NCI-H146 (cell line): ENCODE data around the gene NHERF1.

ENCODE experiments used
- DNase-seq: peaks from one replicate; lab custom pipeline; 2025; lab: John Stamatoyannopoulos, UW

The NHERF1 gene

DNA sequence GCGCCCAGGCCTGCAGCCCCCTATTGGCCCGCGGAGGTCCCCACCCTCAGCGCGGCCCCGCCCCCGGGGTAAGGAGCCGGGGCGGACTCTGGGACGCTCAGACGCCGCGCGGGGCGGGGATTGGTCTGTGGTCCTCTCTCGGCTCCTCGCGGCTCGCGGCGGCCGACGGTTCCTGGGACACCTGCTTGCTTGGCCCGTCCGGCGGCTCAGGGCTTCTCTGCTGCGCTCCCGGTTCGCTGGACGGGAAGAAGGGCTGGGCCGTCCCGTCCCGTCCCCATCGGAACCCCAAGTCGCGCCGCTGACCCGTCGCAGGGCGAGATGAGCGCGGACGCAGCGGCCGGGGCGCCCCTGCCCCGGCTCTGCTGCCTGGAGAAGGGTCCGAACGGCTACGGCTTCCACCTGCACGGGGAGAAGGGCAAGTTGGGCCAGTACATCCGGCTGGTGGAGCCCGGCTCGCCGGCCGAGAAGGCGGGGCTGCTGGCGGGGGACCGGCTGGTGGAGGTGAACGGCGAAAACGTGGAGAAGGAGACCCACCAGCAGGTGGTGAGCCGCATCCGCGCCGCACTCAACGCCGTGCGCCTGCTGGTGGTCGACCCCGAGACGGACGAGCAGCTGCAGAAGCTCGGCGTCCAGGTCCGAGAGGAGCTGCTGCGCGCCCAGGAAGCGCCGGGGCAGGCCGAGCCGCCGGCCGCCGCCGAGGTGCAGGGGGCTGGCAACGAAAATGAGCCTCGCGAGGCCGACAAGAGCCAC lies at the start of gene NHERF1:
TSS of gene NHERF1 (plus strand) at position 100 of the 750 bp plus-strand sequence. CDS start at position 319, 219 bp downstream.
- peak; percentile 91 for DNase-seq

DNA sequence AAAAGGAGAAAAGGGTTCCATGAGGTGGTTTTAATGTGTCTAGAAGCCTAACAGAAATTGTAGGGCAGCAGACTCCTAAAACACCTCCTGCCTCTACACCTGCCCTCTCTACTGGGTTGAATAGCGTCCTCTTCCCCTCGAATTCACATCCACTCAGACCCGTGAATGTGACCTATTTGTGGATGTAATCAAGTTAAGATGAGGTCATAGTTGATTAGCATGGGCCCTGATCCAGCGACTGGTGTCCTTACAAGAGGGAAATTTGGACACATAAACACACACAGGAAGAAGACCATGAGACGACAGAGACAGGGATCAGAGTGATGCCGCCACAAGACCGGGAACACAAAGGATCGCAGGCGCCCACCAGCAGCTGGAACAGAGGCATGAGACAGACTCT lies 49.2 kb upstream of the NHERF1 start:
- no peak for DNase-seq

DNA sequence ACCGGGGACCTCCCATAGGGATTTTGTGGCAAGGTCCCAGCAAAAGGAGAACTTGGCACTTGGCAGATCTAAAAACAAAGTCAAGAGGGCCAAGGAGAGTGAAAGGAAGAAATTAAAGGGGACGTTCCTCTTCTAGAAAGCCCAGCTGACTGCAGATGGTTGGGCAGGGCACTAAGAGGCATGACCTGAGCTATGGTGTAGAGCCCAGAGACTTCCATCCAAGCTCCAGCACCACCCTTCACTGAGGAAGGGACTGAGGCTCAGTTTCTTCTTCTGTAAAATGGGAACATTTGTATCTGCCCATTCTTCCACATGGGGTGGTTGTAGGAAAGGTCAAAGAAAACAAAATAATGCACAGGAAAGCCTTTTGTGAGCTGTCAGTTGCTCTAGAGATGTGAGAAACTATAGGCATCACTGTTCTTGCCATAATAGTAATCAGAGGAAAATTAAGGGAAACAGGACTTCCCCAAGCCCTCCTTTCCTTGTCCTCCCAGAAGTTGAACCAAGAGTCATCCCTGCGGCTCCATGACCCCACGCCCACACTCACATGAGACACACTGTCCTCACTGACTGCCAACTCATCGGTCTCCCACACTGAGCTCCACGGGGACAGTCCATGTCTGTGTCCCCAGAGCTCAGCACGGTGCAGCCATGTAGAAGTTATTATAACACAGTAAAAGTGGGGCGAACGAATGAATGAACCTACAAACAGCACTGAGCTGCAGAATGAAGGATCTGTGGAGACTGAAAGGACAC lies 46.1 kb upstream of the NHERF1 start:
- no peak for DNase-seq

DNA sequence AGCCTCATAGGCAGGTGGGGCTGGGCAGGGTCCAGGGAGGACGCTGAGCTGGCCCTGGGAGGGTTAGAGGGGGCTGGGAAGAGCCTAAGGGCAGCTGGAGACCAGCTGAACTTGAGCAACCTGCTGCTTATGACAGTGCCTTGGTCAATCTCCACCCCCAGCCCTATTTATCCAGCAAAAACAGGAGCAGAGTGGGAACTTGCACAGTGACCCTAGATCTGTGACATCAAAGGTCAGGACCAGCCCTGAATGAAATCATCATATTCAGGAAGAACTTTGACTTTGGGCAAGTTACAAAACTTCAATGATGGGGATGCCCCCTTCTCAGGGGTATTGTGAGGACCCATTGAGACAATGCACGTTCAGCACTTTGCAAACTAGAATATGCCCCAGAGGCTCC lies 45.1 kb upstream of the NHERF1 start:
- DNase-seq: no peak

DNA sequence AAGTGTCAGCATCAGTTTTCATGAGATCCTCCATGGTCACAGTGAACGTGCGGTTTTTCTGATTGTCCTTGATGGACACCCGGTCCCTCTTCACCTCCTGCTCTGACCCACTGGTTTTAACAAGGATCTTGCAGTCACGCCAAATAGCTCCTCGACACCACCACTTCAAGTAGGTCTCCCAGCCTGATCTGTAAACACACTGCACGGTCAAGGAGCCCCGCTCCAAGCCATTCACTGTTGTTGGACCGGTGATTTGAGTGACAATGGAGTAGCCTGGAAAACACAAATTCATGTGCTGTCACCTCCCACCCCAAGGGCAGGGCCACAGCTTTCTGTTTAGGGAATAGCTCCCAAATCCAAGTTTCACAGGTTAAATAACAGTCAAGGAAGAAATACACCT lies 43.9 kb upstream of the NHERF1 start:
- DNase-seq: no peak

DNA sequence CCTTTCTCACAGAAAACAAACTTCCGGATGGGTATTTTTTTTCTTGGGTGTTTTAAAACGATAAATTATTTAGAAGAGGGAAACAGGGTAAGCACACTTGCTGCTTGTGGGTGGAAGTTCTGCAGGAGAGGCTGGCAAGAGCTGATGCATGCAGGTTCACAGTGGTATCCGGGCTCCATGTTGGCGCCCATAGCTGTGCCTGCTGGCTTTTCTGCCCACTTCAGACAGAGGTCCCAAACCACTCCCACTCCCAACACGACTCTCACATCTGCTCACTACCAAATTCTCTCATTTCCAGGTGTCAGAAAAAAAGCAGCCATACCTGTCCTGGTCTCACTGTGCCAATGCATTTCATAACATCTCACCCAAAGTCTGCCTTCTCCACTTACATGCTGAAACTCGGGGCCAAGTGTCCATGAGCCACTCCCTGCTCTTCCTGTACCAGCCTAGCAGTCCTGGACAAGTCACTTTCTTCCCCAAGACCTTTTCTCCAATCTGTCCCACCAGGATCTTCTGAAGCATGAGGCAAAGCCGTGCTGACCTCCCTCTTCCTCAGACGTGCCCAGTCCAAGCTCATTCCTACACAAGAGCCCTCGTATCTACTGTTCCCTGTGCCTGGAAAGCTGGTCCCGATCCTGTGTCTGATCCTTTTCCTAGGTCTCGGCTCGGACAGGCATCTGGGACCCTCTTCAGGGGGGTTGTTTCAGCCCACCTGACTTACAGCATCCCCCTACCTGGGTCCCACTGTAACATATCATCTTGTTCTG lies 37.2 kb upstream of the NHERF1 start:
- no peak for DNase-seq

DNA sequence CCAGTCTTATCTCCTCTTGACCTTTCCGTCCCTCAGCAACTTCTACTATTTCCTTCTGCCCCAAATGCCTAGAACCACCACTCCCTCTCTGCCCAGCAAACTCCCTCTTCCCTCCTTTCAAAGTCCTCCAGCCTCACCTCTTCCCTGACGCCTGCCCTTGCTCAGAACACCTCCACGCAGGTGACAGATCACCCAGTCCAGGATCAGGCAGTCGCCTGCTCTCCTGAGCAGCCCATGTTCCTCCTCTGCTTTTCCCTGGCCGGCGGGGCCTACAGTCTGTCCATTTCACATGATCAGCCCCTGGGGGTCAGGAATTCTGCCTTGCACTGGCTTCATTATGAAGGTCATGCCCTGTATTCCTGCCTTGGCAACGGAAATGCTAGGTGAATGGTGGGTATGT lies 36.1 kb upstream of the NHERF1 start:
- DNase-seq: no peak

DNA sequence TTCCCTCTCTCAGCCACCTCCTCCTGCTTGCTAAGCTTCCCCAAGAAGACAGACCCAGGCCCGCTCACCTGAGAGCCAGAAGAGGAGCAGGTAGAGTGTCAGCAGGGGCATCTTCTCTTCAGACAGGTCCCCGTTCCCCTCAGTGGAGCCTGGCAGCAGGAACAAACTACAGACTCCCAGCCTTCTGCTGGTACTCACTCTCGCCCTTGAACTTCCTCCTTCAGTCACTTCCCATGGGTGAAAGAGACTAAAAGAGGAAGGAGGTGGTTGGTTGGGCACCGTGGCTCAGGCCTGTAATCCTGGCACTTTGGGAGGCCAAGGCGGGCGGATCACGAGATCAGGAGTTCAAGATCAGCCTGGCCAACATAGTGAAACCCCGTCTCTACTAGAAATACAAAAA lies 35.7 kb upstream of the NHERF1 start, which contains the start of gene CD300LF:
TSS of gene CD300LF (minus strand) at position 168 of the 400 bp plus-strand sequence. CDS start at position 111, 57 bp downstream.
- no peak for DNase-seq

DNA sequence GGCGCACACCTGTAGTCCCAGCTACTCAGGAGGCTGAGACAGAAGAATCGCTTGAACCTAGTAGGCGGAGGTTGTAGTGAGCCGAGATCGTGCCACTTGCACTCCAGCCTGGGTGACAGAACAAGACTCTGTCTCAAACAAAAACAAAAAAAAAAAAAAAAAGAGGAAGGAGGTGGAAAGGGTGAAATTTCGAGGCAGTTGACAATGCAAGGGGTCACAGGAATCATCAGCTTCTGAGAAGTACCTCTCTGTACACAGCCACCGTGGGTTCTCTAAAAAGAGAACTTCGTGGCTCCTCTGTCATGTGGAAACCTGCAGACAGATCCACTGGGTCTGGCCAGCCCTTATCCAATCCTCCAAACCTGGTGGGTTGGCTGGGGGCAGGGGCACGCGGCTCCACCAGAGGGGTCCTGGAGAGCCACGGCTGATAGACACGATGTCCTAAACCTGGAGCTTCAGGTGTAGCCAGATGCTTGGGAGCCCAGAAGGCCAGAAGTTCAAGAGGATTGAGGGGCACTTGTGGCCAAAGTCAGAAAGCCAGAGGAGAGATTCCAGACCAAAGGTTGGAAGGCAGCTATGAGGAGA lies 35.2 kb upstream of the NHERF1 start:
- DNase-seq: no peak

DNA sequence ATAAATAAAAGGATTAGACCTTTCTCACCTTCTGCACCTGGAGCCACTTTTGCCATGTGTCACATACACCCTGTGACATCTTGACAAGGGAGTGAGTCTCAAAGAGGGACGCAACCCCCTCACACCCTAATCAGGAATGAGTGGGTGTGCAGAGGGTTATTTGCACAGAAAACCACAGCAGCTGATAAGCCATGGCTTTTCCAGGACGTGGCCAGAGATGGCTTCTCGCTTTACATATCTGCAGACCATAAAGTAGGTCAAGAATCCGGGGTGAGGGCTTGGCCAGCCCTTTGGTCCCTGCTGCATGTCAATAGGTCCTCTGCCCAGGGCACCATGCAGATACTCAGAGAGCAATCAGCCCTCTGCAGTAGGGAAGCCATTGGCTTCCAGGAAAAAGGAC lies 33.3 kb upstream of the NHERF1 start:
- no peak for DNase-seq

DNA sequence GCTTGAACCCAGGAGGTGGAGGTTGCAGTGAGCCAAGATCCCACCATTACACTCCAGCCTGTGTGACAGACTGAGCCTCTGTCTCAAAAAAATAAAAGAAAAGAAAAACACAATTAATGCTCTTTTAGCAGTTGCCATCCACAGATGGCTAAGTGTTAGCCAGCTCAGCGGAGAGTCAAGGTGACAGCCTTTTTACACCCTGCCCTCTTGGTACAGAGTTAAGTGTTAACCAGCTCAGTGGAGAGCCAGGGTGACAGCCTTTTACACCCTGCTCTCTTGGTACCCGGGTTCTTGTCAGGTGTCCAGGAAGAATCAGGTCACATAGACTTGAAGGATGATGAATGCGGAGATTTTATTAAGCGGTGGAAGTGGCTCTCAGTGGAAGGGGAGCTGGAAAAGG lies 27.9 kb upstream of the NHERF1 start:
- DNase-seq: no peak

DNA sequence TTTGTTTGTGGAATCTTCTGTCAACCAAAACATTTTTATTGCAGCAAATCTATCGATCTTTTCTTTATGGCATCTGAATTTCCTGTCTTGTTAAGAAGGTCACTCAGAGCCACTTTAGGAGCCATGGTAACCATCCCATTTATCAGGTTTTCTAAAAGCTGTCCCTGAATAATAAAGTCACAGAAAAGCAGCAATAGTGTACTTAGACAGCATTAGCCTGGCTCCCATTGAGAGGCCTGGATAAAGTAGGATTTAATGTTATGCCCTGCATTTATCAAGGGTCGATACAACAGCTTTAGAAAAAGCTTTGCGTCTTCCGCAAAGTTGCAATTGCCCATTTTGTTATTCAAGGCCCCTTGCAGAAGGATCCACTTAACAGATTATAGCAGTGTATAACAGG lies 25.6 kb upstream of the NHERF1 start:
- DNase-seq: no peak

DNA sequence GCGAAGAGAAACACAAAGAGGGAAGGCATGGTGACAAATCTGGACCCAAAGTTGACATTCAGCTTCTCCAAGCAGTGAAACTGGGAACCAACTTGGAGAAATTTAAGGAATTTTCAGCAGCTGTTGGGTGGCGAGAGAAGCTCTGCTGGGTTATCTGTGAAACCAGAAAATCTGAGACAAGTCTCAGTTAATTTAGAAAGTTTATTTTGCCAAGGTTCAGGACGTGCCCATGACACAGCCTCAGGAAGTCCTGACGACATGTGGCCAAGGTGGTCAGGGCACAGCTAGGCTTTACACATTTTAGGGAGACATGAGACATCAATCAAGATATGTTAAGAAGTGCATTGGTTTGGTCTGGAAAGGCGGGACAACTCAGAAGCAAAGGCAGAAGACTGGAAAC lies 24.5 kb upstream of the NHERF1 start:
- DNase-seq: no peak

DNA sequence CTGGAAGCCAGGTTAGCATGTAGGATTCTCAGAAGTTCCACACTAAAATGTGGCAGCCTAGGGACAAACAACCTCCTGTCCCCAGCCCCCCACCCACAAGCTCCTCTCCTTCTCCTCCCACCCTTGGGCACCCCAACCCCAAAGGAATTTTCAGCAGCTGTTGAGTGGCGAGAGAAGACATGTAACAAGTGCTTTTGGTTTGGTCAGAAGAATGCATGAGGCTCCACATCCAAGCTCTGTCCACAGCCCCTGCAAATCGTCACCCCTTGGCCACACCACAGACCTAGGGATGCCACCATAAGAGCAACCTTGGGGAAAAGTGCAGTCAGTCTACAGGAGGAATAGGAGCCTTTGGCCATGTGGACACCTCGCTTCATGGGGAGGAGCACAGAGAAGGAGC lies 23.3 kb upstream of the NHERF1 start:
- DNase-seq: no peak

DNA sequence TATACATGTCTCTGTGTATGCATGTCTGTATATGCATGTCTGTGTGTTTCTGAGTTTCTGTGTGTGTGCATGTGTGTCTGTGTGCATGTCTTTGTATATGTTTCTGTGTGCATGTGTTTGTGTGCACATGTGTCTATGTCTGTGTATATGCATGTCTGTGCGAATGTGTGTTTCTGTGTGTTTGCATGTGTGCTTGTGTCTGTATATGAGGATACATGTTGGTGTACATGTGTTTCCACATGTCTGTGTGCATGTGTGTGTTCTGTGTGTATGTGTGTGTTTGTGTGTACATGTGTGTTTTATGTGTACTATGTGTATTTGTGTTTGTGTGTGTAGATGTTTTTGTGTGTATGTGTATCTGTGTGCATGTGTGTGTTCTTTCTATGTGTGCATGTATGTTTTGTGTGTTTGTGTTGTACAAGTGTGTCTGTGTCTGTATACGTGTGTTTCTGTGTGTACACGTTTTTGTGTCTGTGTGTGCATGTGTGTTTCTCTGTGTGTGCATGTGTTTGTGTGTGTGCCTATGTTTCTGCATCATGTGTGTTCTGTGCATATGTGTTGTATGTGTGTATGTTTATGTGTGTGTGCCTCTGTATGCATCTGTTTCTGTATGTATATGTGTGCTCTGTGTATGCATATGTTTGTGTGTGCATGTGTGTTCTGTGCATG lies 20.3 kb upstream of the NHERF1 start:
- no peak for DNase-seq

DNA sequence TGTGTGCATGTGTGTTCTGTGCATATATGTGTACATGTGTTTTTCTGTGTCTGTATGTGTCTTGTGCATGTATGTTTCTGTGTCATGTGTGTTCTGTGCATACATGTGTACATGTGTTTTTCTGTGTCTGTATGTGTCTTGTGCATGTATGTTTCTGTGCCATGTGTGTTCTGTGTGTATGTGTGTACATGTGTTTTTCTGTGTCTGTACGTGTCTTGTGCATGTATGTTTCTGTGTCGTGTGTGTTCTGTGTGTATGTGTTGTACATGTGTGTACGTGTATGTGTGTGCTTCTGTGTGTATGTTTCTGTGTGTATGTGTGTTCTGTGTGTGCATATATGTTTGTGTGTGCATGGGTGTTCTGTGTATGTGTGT lies 19.7 kb upstream of the NHERF1 start:
- no peak for DNase-seq

DNA sequence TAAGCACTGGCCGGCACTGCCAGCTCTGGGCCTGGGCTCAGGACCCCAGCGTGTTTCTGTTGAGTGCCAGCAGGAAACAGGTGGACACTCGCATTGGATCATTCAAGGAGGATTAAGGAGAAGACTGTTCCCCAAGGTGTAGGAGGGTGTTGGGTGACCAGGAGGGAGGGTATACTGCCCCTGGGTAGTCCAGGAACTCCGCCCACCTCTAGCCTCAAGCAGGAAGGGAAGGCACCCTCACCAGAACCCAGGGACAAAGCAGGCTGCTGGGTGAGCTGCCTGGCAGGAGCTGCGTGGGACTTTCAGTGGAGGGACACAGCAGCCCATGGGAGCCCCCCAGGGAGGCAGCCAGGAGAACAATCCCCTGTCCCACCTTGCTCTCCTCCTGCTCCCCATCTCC lies 19.1 kb upstream of the NHERF1 start:
- DNase-seq: no peak

DNA sequence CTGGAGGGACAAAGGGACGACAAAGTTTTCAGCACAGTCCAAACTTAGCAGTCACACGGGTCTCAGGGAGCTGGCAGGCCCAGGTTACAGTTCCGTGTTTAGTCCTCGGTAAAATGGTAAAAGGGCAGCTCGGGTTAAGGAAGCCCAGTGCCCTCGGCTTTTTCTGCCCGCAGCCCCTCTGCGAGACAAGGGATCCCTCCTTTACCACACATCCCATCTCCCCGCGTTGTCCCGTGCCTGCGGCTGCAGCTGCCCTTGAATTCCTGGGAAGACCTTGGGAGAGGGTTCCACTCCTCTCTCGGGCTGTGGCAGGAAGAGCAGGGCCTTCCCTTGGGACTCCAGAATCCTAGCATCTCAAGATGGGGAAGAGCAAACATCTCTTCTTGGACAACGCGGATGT lies 18.6 kb upstream of the NHERF1 start:
- no peak for DNase-seq

DNA sequence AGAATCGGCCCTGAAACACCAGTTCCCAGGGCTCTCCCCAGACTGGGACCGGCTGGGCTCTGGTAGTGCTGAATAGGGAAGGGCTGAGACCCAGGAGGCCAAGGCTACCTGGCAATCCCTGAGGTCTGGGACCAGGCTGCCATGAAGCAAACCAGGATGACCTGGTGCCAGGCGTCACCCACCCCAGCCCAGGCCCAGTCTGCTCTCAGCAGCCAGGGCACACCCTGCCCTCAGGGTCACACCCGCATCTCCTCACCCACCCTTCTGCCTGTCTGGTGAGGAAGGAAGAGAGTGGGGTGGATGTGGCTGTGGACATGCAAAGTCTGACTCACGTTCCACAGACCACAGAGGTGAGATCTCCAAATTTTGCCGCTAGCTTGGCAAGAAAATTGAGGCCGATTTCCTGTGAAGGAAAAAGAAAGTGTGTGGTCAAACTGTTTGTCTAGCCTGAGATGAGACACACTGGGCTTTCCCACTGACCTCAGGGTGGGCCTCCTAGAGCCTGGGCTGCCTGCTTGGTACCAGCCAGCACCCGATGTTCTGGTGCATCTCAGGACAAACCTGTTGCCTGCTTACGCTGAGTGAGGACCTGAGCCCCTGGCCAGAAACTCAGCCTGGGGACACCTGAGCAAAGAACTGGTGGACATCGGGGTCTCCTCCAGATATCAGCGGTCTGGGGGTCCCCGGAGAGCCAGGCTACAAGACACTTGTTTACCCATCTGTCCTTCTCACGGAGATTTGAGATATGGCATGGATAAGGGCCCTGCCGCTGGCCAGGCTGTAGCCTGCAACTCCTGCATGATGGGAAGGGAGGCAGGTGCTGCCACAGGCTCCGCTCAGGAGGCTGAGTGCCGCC lies 17.7 kb upstream of the NHERF1 start:
- DNase-seq: no peak

DNA sequence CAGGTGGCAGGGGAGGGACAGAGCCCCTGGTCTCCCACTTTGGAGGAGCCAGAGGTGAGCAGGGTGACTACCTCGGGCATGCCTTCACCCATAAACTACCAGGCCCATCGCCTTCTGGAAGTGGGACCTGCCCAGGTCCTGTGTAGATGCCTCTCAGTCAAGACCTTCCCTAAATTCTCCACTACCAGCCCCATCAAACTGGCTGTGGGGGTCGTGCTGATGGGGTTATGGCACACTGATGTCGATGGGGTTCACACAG lies 17.2 kb upstream of the NHERF1 start:
- no peak for DNase-seq
